GM10248 (cell line): ENCODE data around the gene IRF4.

Experiments used
- CTCF ChIA-PET: fragments of 300-600 bp; sonication (Branson Sonifier 250); formaldehyde crosslinking; extraction: SDS; loops from one replicate; lab custom pipeline; 2021; ENCODE audit warnings: antibody characterized with exemption; lab: Yijun Ruan, JAX
- POLR2A ChIA-PET: fragments of 350-650 bp; sonication (Branson Sonifier 250); formaldehyde crosslinking; extraction: SDS; loops from one replicate; lab custom pipeline; 2020; ENCODE audit warnings: antibody characterized with exemption; lab: Yijun Ruan, JAX
- DNase-seq: peaks from one replicate; pipeline ENCODE4 v3.0.0; 2012; ENCODE audit errors: extremely low spot score
- CTCF ChIP-seq: IDR thresholded peaks from 2 replicates; pipeline ENCODE4 v1.5.1; 2012; ENCODE audit warnings: mild to moderate bottlenecking, low read depth; ENCODE audit errors: extremely low read depth, missing control alignments, control extremely low read depth

The IRF4 gene

GRCh38 chr6:437037-437392, 45.5 kb downstream of the IRF4 start:
- ChIA-PET CTCF (interaction anchor here (0.9 to 2.0 kb wide), 3 partner anchors 8 to 248 kb away, joined by 3 to 6 read pairs (median 5); no protein-coding TSS in a partner anchor), POLR2A (no interaction called here)
- no peak for TF ChIP-seq CTCF
- DNase-seq = no peak

GRCh38 chr6:438634-439170, 47.1 kb downstream of the IRF4 start:
- no peak for TF ChIP-seq CTCF
- POLR2A ChIA-PET = no interaction called here
- CTCF ChIA-PET = interaction anchor here (1.0 to 1.3 kb wide), 2 partner anchors 12 to 154 kb away, joined by 3 read pairs; no protein-coding TSS in a partner anchor

GRCh38 chr6:439641-440167, 48.2 kb downstream of the IRF4 start:
- no peak for TF ChIP-seq CTCF

More at GRCh38 chr6:438634-439170, 47.1 kb downstream of the IRF4 start:
- DNase-seq = no peak

GRCh38 chr6:441126-441920, 49.8 kb downstream of the IRF4 start:
- POLR2A ChIA-PET = no interaction called here
- DNase-seq = no peak
- CTCF ChIA-PET = interaction anchor here (1.6 to 1.8 kb wide), 2 partner anchors 29 to 33 kb away, joined by 3 to 4 read pairs; no protein-coding TSS in a partner anchor
- TF ChIP-seq CTCF = no peak

More at GRCh38 chr6:439641-440167, 48.2 kb downstream of the IRF4 start:
- no peak for DNase-seq
- ChIA-PET POLR2A (no interaction called here), CTCF (interaction anchor here (1.0 kb wide), 1 partner anchor 31 kb away, joined by 3 read pairs; no protein-coding TSS in a partner anchor)

GRCh38 chr6:443621-444159, 52.1 kb downstream of the IRF4 start:
- no peak for DNase-seq
- TF ChIP-seq CTCF = no peak
- ChIA-PET POLR2A (no interaction called here), CTCF (no interaction called here)

GRCh38 chr6:444653-445275, 53.2 kb downstream of the IRF4 start:
- ChIA-PET POLR2A (no interaction called here), CTCF (interaction anchor here (1.5 to 1.6 kb wide), 3 partner anchors 8 to 31 kb away, joined by 4 to 5 read pairs (median 4); no protein-coding TSS in a partner anchor)
- no peak for TF ChIP-seq CTCF
- no peak for DNase-seq
